Endothelial cell of umbilical vein (primary cell): Measurements from ENCODE around the gene ZNF835.

ENCODE experiments used
- JUN ChIP-seq: IDR thresholded peaks from 2 replicates; pipeline ENCODE4 v1.6.1; 2011; ENCODE audit warnings: borderline replicate concordance, low read depth; ENCODE audit not compliant: insufficient read length, insufficient read depth
- POLR2A ChIP-seq: IDR thresholded peaks from 2 replicates; pipeline ENCODE4 v1.6.1; 2012; ENCODE audit warnings: low read depth, mild to moderate bottlenecking, control low read depth, low read length
- TF ChIP-seq, protein P1 (sequence below), 2 donors: IDR thresholded peaks; 1 replicate in 1 of 2; 2 replicates in 1 of 2; pipeline ENCODE4 v1.5.1; 2011; ENCODE audit warnings: low read length in 2 of 2, mild to moderate bottlenecking in 2 of 2, moderate library complexity in 2 of 2, control low read depth in 1 of 2, inconsistent platforms in 1 of 2, low read depth in 1 of 2; ENCODE audit not compliant: insufficient read depth in 1 of 2; ENCODE audit errors: extremely low read depth in 1 of 2

DNA sequence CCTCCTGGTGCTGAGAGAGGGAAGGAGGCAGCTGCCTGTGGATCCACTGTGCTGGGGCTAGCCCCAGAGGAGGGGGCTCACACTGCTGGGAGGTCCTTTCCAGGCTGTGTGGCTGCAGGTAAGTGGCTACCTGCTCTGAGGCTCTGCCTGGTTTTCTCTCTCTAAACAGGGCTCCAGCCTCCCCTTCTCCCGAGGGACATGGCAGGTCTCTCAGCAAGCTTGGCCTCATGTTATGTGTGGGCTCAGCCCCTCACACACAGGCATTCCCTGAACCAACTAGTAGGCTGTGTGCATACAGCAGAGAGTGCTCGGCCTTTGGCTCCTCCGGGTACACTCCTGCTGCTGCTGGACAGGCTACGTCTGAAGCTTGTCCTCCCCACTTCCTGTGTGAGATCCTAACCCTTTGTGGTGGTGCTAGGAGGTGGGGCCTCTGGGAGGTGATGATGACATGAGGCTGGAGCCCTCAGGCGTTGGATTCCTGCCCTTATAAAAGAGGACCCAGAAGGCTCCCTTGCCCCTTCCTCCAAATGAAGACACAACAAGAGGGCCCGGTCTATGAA, 4.2 kb downstream of the ZNF835 start:
- TF ChIP-seq, protein P1, sequence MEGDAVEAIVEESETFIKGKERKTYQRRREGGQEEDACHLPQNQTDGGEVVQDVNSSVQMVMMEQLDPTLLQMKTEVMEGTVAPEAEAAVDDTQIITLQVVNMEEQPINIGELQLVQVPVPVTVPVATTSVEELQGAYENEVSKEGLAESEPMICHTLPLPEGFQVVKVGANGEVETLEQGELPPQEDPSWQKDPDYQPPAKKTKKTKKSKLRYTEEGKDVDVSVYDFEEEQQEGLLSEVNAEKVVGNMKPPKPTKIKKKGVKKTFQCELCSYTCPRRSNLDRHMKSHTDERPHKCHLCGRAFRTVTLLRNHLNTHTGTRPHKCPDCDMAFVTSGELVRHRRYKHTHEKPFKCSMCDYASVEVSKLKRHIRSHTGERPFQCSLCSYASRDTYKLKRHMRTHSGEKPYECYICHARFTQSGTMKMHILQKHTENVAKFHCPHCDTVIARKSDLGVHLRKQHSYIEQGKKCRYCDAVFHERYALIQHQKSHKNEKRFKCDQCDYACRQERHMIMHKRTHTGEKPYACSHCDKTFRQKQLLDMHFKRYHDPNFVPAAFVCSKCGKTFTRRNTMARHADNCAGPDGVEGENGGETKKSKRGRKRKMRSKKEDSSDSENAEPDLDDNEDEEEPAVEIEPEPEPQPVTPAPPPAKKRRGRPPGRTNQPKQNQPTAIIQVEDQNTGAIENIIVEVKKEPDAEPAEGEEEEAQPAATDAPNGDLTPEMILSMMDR (IDR thresholded peaks at IDR 0.05; ENCODE audit: extremely low read depth in 1 of 2, insufficient read depth in 1 of 2, low read depth in 1 of 2, low read length in 2 of 2): no peak
- TF ChIP-seq POLR2A: no peak
- no peak for TF ChIP-seq JUN
